ENCODE results near the gene NDUFA11. TPM values are rescaled to one million over a fixed set of nuclear protein-coding genes. Genes with fewer than 3 reads are reported as not detected.
A peak's percentile ranks its signal among the peaks of the same experiment; 100 is the strongest.
"Not testable (repeated sequence)": the region's sequence is repeated elsewhere in the genome, so short reads cannot be mapped to it uniquely, and the experiment has no call there.

Gene NDUFA11
- total and polyA plus RNA-seq, 2 of the 13 experiments (the other 11 are each of a cell fraction or from before 2014, with no cell fraction given) = 286 to 378 TPM

- 0 out of 2 replicates have a peak, but pooled peaks have one; percentile 18 for TF ChIP-seq MAX (IDR thresholded peaks at IDR 0.05)
- TF ChIP-seq SOX6 (IDR thresholded peaks at IDR 0.05) = no peak
- TF ChIP-seq SOX6 (CRISPR knock-in tag; IDR thresholded peaks at IDR 0.05) = peak; percentile 73; the same call in 1 of the 2 replicates
These were observed 25.7 kb downstream of the NDUFA11 start (continued) for GRCh38 chr19:5877882-5878281.

DNA sequence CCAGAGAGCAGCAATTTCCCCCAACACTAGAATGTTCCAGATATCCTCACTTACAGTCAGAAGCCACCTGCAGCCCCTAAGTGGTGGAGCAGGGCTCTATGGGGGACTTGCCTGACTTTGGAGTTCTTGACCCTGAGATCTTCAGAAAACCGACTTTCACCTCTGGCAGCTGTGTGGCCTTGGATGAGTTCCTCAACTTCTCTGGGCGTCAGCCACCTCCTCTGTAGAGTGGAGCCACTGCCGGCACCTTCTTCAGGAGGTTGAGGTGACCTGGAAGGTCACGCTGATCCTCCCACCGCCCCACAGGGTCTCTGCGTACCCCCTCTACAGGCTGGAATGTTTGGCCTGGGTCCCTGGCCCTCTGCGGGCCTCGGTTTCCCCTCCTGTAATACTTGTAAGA lies 26.2 kb downstream of the NDUFA11 start:
- BruUV-seq (replicated peaks) = no TSS peak
- no peaks in the 10 kb centered on the region for H3K36me3 ChIP-seq (replicated peaks in 1 of 2; ENCODE audit: control insufficient read depth in 1 of 2, insufficient read depth in 2 of 2, low read length in 2 of 2)
- ChIA-PET POLR2A (interaction anchor here (0.8 to 1.6 kb wide), 2 partner anchors 49 kb away, joined by 3 to 11 read pairs; no protein-coding TSS in a partner anchor), CTCF (ENCODE audit: low intra/inter-chr PET ratio, low total read pairs) (no interaction called here)
- ATAC-seq = no peak
- WGBS (ENCODE audit: low lambda C conversion rate) = 67% methylated on average over 3 of the region's 8 CpGs
- no peak overlapping the region for H2AFZ ChIP-seq (ENCODE audit: low read length)
- H3K27me3 ChIP-seq (ENCODE audit: control insufficient read depth in 1 of 2, insufficient read depth in 2 of 2, low read length in 2 of 2) = no peaks in the 10 kb centered on the region
- H3K9ac ChIP-seq (ENCODE audit: insufficient read depth, low read depth, low read length) = peak overlapping the region; percentile 24; the same call in 1 of the 2 replicates
- H3K79me2 ChIP-seq (ENCODE audit: insufficient read depth, low read length) = no peaks in the 10 kb centered on the region
- no peaks in the 10 kb centered on the region for H4K20me1 ChIP-seq (ENCODE audit: insufficient read depth, low read length)
- TF ChIP-seq HNF4G (IDR thresholded peaks at IDR 0.05; ENCODE audit: borderline replicate concordance, low read depth, low read length) (no peak), HNF4G (CRISPR knock-in tag; IDR thresholded peaks at IDR 0.05; ENCODE audit: borderline replicate concordance, low read depth) (no peak), ZNF75D (CRISPR knock-in tag; IDR thresholded peaks at IDR 0.05; ENCODE audit: borderline replicate concordance) (no peak), ZBTB4 (CRISPR knock-in tag; IDR thresholded peaks at IDR 0.05; ENCODE audit: borderline replicate concordance) (no peak), NKX3-1 (CRISPR knock-in tag; IDR thresholded peaks at IDR 0.05) (no peak), ZMYM3 (CRISPR knock-in tag; IDR thresholded peaks at IDR 0.05) (peak; percentile 24; the same call in 1 of the 2 replicates), TEAD2 (CRISPR knock-in tag; IDR thresholded peaks at IDR 0.05) (no peak), NBN (conservative IDR thresholded peaks at IDR 0.05) (no peak), ZNF768 (CRISPR knock-in tag; IDR thresholded peaks at IDR 0.05) (peak; percentile 94)
- H3K27ac ChIP-seq (ENCODE audit: extremely low read length, insufficient read depth, low read length) = peak overlapping the region; percentile 56
- H3K4me1 ChIP-seq (ENCODE audit: insufficient read depth, low read length) = peaks cover 100% of the 10 kb centered on the region
- DNase-seq (ENCODE audit: low spot score) = no peak
- H3K4me2 ChIP-seq (ENCODE audit: low read depth, low read length) = no peak overlapping the region
- H3K9me3 ChIP-seq (ENCODE audit: low read length) = no peaks in the 10 kb centered on the region
- H3K4me3 ChIP-seq (replicated peaks in 1 of 3; ENCODE audit: insufficient read depth in 1 of 3, low read depth in 2 of 3, low read length in 3 of 3) = no peak overlapping the region
- in situ Hi-C loops (cut with HindIII; ENCODE audit: extremely low pct_ligation_motif_present, low pct_unique_long_range_greater_than_20kb) (no loop called here), intact Hi-C loops (cut with micrococcal nuclease; ENCODE audit: unreplicated experiment) (no loop called here)
- no peak for FAIRE-seq

- FAIRE-seq; DNase-seq (ENCODE audit: low spot score); ATAC-seq; H2AFZ ChIP-seq (ENCODE audit: low read length); H3K79me2 ChIP-seq (ENCODE audit: insufficient read depth, low read length); H3K27me3 ChIP-seq (ENCODE audit: control insufficient read depth in 1 of 2, insufficient read depth in 2 of 2, low read length in 2 of 2); CTCF ChIA-PET (ENCODE audit: low intra/inter-chr PET ratio, low total read pairs); H3K4me2 ChIP-seq (ENCODE audit: low read depth, low read length); BruUV-seq (replicated peaks); H3K9me3 ChIP-seq (ENCODE audit: low read length); H3K4me3 ChIP-seq (replicated peaks in 1 of 3; ENCODE audit: insufficient read depth in 1 of 3, low read depth in 2 of 3, low read length in 3 of 3); H3K36me3 ChIP-seq (replicated peaks in 1 of 2; ENCODE audit: control insufficient read depth in 1 of 2, insufficient read depth in 2 of 2, low read length in 2 of 2); in situ Hi-C loops (cut with HindIII; ENCODE audit: extremely low pct_ligation_motif_present, low pct_unique_long_range_greater_than_20kb); H4K20me1 ChIP-seq (ENCODE audit: insufficient read depth, low read length); H3K9ac ChIP-seq (ENCODE audit: insufficient read depth, low read depth, low read length); H3K27ac ChIP-seq (ENCODE audit: extremely low read length, insufficient read depth, low read length): not testable (repeated sequence)
- intact Hi-C loops (cut with micrococcal nuclease; ENCODE audit: unreplicated experiment) = loop anchor here (5.0 kb wide), 1 partner anchor 47 kb away; no protein-coding TSS in a partner anchor
- WGBS (ENCODE audit: low lambda C conversion rate) = 95% methylated on average over 7 of the region's 7 CpGs
- POLR2A ChIA-PET = interaction anchor here (5.0 kb wide), 1 partner anchor 47 kb away, joined by 54 read pairs; no protein-coding TSS in a partner anchor
- H3K4me1 ChIP-seq (ENCODE audit: insufficient read depth, low read length) = peaks cover 100% of the 10 kb centered on the region
These were observed 29.1 kb downstream of the NDUFA11 start for GRCh38 chr19:5874496-5874895.
